GM13976 (cell line): Measurements from ENCODE around the gene RAB19.

Experiments used
- DNase-seq: peaks from one replicate; pipeline ENCODE4 v3.0.0; 2012; ENCODE audit warnings: low spot score
- in situ Hi-C: fragments of 300-500 bp; cut with MboI; formaldehyde crosslinking; loops from one replicate; pipeline ENCODE4 v1.12.0; 2022; ENCODE audit warnings: low sequenced_read_pairs, mixed read lengths, inconsistent platforms; ENCODE audit not compliant: unreplicated experiment
- TF ChIP-seq, protein P1 (sequence below): IDR thresholded peaks from 2 replicates; pipeline ENCODE4 v1.5.1; 2012; ENCODE audit warnings: borderline replicate concordance, mild to moderate bottlenecking; ENCODE audit not compliant: insufficient read depth; ENCODE audit errors: extremely low read depth, missing control alignments, control extremely low read depth

The RAB19 gene

GRCh38 chr7:140418653-140419052, 14.8 kb downstream of the RAB19 start:
- DNase-seq, result no peak
- in situ Hi-C loops, result no loop called here
- TF ChIP-seq, protein P1, sequence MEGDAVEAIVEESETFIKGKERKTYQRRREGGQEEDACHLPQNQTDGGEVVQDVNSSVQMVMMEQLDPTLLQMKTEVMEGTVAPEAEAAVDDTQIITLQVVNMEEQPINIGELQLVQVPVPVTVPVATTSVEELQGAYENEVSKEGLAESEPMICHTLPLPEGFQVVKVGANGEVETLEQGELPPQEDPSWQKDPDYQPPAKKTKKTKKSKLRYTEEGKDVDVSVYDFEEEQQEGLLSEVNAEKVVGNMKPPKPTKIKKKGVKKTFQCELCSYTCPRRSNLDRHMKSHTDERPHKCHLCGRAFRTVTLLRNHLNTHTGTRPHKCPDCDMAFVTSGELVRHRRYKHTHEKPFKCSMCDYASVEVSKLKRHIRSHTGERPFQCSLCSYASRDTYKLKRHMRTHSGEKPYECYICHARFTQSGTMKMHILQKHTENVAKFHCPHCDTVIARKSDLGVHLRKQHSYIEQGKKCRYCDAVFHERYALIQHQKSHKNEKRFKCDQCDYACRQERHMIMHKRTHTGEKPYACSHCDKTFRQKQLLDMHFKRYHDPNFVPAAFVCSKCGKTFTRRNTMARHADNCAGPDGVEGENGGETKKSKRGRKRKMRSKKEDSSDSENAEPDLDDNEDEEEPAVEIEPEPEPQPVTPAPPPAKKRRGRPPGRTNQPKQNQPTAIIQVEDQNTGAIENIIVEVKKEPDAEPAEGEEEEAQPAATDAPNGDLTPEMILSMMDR, result no peak

DNA sequence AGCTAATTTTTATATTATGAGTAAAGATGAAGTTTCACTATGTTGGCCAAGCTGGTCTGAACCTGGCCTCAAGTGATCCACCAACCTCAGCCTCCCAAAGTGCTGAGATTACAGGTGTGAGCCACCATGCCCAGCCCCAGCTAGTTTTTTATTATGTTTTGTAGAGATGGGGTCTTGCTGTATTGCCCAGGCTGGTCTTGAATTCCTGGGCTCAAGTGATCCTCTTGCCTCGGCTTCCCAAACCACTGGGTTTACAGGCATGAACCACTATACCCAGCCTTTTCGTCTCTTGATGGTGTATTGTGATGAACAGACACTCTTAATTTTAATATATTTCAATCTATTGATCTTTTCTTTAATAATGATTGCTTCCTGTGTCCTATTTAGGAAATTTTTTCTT, 17.7 kb downstream of the RAB19 start:
- DNase-seq, result no peak
- in situ Hi-C loops, result no loop called here
- TF ChIP-seq, protein P1, result no peak

- TF ChIP-seq, protein P1, result no peak
- in situ Hi-C loops, result no loop called here
- no peak for DNase-seq
Observed at GRCh38 chr7:140423501-140423900, 19.6 kb downstream of the RAB19 start.

DNA sequence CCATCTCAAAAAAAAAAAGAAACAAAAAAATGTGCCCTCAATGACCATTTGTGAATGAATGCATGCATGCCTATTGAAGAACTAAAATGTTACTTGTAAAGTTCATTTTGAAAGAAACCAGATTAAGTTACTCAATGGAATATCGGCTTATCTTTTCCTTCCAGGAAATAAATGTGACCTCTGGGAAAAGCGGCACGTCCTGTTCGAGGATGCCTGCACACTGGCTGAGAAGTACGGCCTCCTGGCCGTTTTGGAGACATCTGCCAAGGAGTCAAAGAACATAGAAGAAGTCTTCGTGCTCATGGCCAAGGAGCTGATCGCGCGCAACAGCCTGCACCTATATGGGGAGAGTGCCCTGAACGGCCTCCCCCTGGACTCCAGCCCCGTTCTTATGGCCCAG, 21.9 kb downstream of the RAB19 start:
- TF ChIP-seq, protein P1, result no peak
- DNase-seq, result no peak

DNA sequence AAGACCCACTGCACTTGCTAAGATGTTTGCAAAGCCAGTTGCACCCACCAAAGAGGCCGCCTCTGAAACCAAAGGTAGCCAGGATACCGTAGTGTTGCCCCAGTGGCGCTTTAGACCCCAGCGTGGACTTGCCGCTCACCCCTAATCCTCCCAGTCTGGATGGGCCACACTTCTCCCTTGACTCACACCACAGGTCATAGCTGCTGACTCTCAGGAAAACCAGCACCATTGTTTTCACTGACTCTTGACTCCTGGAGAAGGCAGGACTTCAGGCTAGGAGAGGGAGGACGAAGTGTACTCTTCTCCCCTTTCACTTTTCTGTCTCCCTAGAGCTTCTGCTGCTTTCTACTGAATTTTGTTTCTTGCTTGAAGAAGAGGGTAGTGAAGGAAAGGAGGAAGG, 22.3 kb downstream of the RAB19 start:
- TF ChIP-seq, protein P1, result no peak
- no peak for DNase-seq
- in situ Hi-C loops, result no loop called here

More for the DNA sequence above, 21.9 kb downstream of the RAB19 start:
- in situ Hi-C loops, result no loop called here

- DNase-seq, result no peak
- in situ Hi-C loops, result no loop called here
- TF ChIP-seq, protein P1, result no peak
Observed at GRCh38 chr7:140433396-140433795, 29.5 kb downstream of the RAB19 start.
